ENCODE measurements around the gene SPG11. TPM values are rescaled to one million over a fixed set of nuclear protein-coding genes. Genes with fewer than 3 reads are reported as not detected.

Gene SPG11
- polyA plus RNA-seq, 3 donors, result 13.7 to 19.1 (median 17.8) TPM

Other genes starting within 250 kb of the SPG11 start
- 1 to 10 TPM; 3.8 to 9.3 (median 8.6) TPM for gene CTDSPL2, start 236.0 kb downstream of the SPG11 start, polyA plus RNA-seq
- gene EIF3J, start 126.5 kb downstream of the SPG11 start, polyA plus RNA-seq, result 10 to 100 TPM; 37.0 to 56.4 (median 56.1) TPM
- under 1 TPM in 2 of 3 donors, not detected in 1; 0.47 to 0.54 TPM for gene PATL2, start 47.7 kb upstream of the SPG11 start, polyA plus RNA-seq
- 1,000 to 10,000 TPM; 1,145 to 2,871 (median 2,103) TPM for gene B2M, start 47.9 kb upstream of the SPG11 start, polyA plus RNA-seq
- gene TRIM69, start 72.9 kb upstream of the SPG11 start, polyA plus RNA-seq, result 10 to 100 TPM in 2 of 3 donors, 1 to 10 TPM in 1; 5.1 to 26.1 (median 15.1) TPM